ENCODE results near the gene SLC12A6.

Gene SLC12A6

DNA sequence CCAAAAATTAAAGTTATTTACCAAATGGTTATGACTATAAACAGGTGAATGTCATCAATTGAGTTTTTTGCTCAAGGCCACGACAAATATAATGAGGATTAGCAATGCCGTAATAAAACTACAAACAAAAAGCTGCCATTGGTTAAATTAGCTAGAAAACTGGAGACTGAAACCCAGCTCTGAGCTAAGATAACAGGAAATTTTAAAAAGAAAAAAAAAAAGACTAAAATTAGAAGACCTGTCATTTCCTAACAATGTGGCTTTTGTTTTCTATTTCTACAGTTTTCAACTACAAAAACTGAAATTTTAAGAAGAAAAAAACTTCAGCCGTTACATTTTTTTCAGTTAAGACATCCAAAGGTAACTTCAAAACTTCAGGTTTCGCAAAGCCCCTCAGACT lies 9.7 kb downstream of the SLC12A6 start:
- no peak for DNase-seq

DNA sequence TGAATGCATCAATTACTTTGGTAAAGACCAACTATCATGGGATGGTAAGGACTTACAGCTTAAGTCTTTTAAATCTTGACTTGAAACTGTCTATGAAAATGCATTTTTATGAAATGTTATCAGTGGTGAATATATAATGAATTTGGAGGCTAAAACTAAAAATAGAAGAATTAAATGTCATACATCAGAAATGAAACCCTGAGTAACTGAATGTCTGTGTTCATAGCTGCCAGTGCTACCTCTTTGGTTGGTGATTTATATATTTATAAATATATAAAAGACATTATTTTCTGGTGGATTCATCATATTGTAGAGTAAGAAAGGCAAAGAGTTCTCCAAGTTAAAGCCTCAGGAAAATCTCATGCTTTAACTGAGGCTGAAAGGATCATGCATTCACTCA lies 12.2 kb downstream of the SLC12A6 start:
- no peak for DNase-seq

DNA sequence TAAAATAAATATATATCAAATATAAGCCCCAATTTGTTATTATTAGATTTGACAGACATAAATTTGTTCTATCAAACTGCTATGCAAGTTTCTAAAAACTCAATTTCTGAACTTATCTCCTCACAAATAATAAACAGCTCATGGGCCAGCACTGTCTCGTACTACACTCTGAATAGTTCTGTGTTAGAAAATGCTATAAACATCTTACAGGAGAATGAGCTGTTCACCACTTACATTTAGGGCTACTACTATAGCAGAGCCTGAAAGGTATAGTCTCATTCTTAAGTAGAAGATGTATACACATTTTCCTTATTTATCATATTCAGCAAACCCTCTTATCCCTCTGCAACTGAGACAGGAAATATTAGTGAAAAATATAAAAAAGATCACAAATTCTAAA lies 12.6 kb downstream of the SLC12A6 start:
- DNase-seq = no peak

DNA sequence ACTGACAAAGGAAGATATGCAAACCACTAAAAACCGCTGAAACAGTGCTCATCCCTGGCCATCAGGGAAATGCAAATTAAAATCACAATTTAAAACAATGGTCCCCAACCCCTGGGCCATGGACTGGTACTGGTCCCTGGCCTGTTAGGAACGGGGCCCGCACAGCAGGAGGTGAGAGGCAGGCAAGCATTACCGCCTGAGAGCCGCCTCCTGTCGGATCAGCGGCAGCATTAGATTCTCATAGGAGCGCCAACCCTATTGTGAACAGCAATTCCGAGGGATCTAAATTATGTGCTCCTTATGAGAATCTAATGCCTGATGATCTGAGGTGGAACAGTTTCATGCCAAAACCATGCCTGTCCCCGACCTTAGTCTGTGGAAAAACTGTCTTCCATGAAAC lies 14.4 kb downstream of the SLC12A6 start:
- no peak for DNase-seq

DNA sequence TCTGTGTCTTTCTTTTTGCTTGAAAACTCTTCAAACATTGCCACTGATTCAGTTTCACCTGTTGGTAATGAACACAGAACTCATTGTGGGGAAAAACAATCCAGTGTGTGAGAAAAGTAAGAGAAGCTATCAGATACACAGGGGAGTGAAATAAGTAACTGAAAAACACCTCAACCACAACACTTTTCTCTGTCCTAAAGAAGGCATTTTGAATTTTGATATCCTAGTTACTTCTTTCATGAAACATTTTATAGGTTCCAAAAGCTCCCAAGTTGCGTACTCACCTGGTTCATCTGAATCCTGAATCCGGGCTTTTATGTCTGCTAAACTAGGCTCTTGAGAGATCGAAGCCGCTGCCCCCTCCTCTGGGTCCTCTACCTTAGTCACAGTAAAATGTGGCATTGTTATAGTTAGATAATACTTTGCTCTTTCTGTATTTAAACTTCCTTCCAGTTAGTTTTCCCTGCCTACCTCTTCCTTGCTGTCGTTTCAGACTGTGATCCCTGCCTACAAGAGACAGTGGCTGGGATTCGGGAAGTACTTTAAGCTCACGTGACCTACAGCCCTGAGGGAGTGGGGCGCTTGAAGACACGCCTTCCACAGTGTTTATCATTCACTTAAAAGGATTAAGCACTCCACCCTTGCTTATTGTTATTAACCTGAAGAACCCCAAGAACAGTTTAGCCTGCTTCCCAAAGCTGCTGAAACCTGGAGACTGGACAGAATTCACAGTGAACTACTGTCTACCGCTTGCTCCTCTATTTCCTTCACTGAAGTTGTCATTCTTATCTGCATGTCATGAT lies 19.1 kb downstream of the SLC12A6 start:
- DNase-seq = no peak

DNA sequence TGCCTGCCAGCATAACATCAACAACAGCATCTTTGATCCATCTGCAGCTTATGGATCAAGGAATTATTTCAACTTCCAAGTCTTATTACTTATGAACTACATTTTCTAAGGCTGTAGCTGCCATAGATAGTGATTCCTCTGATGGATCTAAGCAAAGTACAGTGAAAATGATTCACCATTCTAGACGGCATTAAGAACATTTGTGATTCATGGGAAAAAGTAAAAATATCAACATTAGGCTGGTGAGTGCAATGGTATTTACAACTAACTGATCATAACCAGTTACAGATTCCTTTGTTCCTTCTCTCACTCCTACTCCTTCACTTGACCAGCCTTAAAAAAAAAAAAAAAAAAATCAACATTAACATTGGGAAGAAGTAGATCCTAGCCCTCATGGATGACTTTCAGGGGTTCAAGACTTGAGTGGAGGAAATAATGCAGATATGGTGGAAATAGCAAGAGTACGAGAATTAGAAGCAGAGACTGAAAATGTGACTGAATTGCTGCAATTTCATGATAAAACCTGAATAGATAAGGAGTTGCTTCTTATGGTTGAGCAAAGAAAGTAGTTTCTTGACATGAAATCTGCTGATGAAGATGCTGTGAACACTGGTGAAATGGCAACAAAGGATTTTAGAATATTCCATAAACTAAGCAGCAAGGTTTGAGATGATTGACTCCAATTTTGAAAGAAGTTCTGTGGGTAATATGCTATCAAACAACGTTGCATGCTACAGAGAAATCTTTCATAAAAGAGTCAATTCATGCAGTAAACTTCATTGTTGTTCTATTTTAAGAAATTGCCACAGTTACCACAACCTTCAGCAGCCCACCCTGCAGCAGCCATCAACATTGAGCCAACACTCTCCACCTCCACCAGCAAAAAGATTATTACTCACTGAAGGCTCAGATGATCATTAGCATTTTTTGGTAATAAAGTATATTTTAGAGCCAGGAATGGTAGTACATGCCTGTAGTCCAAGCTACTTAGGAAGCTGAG lies 22.8 kb downstream of the SLC12A6 start:
- DNase-seq = no peak

DNA sequence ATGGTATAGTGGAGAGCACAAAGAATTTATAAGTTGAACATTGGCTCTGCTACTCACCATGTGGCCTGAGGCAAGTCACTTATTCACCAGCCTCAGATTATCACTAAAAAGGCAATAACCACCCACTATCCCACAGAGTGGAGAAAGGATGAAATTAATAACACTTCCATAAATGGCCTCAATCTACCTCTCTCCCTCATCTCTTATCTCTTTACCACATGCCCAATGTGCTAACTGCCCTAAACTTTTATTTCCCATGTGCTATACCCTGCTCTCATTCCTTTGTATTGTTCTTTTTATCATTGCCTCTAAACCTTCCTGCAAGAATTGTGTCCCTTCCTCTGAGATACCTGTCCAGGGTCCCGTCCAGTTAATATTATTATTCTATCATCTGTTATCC lies 26.0 kb downstream of the SLC12A6 start:
- DNase-seq = no peak

DNA sequence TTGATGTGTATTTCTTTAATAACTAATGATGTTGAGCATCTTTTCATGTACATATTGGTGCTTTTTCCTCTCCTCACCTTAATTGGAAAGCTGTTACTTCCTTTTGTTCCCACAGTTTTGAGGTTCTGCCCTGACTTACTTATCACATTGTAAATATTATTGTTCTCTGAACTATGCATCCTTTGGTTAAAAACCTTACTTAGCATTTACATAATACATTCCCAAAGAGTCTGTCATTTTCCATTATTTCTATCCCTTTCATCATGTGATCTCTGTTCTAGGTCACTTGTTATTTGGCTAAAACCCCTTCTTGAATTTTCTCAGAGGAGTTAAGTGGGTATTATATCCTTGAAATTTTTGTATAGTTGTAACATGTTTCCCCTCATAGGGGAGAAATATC lies 33.0 kb downstream of the SLC12A6 start:
- no peak for DNase-seq

DNA sequence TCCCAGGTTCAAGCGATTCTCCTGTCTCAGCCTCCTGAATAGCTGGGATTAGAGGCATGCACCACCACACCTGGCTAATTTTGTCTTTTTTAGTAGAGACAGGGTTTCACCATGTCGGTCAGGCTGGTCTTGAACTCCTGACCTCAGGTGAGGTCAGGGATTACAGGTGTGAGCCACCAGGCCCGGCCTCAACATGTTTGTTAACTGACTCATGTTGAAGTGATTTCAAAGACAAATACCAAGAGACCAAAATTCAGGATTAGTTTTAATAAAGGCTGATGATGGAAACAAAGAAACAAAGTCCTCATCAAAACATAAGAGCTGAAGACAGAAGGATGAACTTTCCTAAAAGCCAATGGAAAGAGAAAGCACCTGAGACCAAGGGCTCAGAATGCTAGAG lies 36.5 kb downstream of the SLC12A6 start:
- DNase-seq = no peak

DNA sequence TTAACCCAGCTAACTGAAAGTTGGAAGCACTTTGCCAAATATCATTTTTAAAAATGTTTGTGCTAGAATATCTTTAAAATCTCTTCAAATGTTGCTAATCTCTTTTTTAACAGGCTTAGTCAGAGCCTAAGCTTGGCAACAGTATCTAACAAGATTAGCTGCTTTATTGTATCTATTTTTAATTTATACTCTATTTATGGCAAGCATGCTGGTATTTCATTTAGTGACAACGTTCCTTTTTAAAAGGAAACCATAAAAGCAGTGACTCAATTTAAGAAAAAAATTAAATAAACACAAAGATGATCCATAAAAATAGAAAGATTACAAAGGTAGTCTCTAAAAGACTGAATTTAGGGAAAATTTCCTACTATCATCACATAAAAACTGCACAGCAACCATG lies 40.5 kb downstream of the SLC12A6 start:
- DNase-seq = no peak

DNA sequence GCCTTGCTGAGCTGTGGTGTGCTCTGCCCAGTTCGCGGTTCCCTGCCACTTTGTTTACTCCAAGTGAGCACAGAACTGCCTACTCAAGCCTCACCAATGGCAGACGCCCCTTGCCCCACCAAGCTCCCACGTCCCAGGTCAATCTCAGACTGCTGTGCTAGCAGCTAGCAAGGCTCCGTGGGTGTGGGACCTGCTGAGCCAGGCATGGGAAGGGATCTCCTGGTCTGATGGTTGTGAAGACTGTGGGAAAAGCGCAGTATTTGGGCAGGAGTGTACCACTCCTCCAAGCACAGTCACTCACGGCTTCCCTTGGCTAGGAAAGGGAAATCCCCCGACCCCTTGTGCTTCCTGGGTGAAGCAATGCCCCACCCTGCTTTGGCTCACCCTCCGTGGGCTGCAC lies 45.0 kb downstream of the SLC12A6 start:
- DNase-seq = no peak

DNA sequence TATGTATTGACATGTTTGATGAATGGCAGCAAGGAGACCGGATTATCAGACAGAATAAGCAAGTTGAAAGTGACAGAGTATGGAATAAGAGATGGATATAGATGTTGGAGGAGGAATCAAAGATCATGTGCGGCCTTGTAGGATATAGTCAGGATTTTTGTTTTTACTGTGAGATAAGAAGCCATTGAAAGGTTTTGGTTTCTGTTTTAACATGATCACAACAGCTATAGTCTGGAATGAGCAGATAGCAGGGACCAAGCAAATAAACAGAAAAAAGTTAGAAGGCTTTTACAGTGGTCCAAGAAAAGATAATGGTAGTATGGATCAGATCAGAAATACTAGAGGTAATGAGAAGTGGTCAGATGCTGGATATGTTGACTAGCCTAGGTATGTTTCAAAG lies 52.6 kb downstream of the SLC12A6 start:
- DNase-seq = no peak

DNA sequence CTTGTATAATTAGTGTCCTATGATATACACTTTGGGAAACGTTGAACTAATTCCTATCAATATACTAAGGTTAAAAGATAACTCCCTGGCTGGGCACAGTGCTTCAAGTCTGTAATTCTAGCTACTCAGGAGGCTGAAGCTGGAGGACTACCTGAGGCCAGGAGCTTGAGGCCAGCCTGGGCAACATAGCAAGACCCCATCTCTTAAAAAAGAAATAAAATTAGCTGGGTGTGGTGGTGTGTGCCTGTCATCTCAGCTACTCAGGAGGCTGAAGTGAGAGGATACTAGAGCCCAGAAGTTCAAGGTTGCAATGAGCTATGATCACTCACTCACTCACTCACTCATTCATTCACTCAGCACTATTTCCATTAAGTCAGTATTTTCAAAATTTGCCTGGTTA lies 55.2 kb downstream of the SLC12A6 start:
- no peak for DNase-seq

DNA sequence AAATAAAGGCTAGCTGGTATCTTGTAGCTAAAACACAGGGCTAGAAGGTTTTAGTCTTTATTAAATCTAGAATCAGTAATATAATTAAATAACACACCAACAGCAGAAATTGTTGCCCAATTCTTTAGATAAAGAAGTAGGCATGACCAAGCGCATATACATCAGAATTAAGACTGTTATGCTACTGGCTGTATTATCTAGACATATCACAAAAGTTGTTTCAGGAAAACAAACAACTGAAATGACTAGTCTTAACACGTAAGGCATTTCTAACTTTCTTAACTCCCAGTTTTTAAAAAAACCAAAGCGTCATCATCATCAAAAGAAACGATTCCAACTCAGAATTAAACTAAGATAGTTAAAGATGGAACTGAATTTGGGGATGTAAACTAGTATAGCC lies 57.4 kb downstream of the SLC12A6 start:
- no peak for DNase-seq

DNA sequence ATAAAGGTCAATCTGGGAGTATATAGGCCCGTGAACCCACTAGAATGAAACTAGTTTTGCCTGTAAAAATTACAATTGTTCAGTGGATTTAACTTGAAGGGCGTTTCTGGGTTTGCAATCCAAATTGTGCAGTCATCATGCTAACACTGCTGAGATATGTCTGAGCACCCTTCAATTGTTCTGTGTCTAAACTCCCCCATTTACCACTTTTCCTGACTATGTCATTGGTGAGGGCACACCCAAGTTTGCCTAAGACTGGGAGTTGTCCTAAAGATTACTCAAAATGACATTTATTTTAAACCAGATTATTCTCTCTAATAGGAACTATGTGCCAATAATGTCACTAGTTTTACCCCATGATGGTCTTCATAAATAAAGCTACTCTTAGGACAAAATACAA lies 58.2 kb downstream of the SLC12A6 start:
- no peak for DNase-seq

DNA sequence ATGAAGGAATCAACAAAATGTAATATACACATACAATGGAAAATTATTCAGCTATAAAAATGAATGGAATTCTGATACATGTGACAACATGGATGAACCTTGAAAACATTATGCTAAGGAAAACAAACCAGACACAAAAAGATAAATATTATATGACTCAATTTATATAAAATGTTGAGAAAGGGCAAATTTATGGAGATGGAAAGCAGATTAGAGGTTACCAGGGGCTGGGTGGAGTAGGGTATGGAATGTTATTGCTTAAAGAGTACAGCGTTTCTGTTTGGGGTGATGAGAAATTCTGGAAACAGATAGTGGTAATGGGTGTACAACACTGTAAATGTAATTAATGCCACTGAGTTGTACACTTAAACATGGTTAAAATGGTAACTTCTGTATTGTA lies 61.9 kb downstream of the SLC12A6 start:
- no peak for DNase-seq

DNA sequence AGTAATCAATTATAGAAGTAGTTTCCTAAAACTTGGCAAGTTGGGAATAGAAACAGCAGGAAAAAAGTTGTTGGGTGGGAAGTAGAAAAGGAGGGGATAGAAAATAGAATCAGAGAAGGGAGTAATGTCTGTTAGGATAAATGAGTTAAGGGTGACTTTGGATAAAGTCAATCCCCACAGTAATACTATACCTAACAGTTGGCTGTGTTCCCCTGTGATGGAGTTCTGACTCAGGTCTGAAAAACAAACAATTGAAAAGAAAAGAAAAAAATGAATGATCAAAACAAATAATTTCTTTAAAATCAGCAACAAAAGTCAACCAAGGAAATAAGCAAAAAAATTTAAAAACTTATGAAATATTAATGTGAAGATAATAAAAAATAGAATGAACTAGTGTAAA lies 62.4 kb downstream of the SLC12A6 start:
- no peak for DNase-seq

DNA sequence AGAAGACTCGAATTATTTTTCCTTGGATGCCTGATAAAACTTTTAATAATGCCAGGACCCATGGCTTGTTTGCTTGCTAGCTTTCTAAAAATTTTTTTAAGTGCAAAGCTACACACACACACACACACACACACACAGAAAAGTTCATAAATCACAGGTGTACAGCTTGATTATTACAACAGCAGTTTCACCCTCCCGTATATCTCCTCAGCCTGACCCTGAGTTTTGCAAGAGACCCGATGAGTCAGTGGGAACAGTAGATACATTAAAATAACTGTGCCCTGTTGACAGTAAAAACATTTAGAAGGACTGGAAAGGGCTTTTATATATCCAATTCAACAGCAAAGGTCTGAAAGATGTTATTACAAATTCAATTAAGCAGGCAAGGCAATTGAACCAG lies 66.1 kb downstream of the SLC12A6 start:
- DNase-seq = no peak

DNA sequence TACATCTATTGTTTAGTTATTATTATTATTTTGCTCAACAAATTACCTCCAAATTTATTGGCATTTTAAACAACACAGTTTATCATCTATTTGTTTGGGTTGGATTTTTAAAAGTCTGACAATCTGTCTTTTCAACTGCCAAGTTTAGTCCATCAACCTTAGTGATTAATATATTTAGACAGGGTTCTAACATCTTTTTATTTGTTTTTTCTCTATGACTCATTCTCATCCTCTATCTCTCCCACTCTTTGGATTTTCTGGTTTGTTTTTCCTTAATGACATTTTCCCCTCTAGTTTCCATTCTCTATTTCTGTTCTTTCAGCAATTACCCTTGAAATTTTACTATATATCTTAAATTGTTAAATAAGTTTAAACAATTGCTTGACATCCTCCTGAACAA lies 70.8 kb downstream of the SLC12A6 start:
- DNase-seq = no peak

DNA sequence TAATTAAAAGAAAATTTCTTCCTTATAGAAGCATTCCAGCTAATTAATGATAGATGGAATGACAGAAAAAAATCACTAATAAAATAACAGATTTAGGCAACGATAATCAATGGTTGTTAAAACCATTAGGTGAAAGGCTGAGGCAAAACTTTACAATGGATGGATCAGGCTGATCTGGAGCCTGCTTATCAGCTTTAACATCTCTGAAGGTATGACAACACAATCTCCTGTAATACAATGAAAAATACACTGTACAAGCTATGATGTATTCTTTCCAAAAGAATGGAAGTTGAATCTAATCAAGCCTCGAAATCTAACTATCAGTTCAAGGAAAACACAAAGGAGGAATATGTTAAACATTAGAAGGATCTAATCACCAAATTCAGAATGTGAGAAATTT lies 73.5 kb downstream of the SLC12A6 start:
- DNase-seq = no peak

DNA sequence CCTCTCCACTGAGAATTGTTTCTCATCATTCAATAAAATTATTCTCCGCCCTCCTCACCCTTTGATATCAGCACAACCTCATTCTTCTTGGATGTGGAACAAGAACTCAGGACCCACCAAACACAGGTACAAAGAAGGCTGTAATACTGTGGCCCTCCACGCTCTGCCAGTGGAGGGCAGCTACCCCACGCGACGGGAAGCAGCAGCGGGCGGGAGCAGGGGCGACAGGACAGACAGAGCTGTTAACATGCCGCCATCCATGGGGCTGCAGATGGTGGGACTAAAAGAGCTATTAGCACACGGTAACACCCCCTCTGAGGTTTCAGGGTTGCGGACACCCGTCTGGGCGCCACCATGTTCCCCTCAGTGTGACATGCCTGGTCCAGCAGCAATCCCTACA lies 75.2 kb downstream of the SLC12A6 start:
- DNase-seq = no peak

DNA sequence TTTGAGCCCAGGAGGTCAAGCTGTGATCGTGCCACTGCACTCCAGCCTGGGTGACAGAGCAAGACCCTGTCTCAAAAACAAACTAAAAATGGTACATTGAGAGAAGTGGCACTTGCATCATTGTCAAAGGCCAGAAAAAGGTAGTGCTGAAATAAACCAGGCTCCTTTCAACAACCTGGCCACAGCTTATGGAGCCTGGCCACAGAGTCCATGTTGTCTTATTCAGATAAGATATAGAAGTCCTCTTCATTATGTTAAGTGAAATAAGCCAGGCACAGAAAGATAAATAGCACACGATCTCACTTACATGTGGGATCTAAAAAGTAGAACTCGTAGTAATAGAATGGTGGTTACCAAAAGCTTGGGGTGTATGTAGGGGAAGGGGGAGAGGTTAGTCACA lies 78.0 kb downstream of the SLC12A6 start:
- no peak for DNase-seq

DNA sequence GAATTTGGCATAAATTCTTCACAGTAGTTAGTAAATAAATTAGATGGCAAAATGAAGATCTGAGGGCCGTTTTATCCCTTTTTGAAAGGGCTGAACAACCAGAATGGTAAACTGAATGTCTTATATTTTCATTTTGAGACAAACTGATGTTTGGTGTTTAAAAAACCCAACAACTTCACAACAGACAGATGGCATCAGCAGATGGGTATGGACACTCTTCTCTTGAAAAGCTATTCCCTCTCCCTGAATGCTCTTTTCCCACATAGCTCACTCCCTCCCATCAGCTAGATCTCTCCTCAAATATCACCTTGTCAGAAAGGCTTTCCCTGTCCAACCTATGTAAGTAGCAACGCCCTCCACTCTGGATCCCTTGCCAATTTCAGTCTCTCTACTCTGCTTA lies 79.4 kb downstream of the SLC12A6 start:
- no peak for DNase-seq

DNA sequence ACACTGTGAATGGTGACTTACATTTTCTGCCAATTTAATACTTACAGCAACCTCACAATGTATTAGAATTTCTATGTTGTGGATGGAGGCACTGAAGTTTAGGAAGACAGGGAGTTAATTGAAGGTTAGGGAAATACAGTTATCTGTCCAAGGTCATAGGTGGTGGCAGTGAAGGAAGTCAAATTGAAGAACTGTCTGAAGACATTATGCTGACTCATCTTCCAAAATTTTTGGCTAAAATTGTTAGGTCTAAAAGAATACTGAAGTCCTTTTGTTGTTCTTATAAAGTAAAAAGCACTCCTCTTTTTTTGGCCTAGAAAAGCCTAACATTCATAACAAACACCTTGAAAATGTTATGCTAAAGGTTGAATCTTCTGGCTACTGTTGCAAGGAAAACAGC lies 85.0 kb downstream of the SLC12A6 start:
- DNase-seq = no peak

All from activated T-cell treated with anti-CD3 and anti-CD28 coated beads, Interleukin-2, amount 50 U/mL, for 1 hour (primary cell).